IMR-90 (cell line): Measurements from ENCODE around the gene FNDC3B.

Source experiments
- CEBPB ChIP-seq: IDR thresholded peaks from 2 replicates; pipeline ENCODE4 v1.6.1; 2012; ENCODE audit warnings: low read depth, low read length, improper control_type of control experiment
- FOS ChIP-seq: fragments of 150-350 bp; IDR thresholded peaks from 2 replicates; pipeline ENCODE4 v1.6.1; 2016; ENCODE audit warnings: low read depth, low read length
- MAFK ChIP-seq: IDR thresholded peaks from 2 replicates; pipeline ENCODE4 v1.6.1; 2012; ENCODE audit warnings: low read depth, low read length, improper control_type of control experiment
- MXI1 ChIP-seq: IDR thresholded peaks from 2 replicates; pipeline ENCODE4 v1.6.1; 2012; ENCODE audit warnings: low read depth, mild to moderate bottlenecking, low read length, moderate library complexity, borderline replicate concordance
- POLR2A ChIP-seq: IDR thresholded peaks from 2 replicates; pipeline ENCODE4 v1.6.1; 2012; ENCODE audit warnings: mild to moderate bottlenecking, low read depth, low read length
- RCOR1 ChIP-seq: IDR thresholded peaks from 2 replicates; pipeline ENCODE4 v1.6.1; 2012; ENCODE audit warnings: mild to moderate bottlenecking, low read length, improper control_type of control experiment; ENCODE audit not compliant: insufficient replicate concordance
- RFX5 ChIP-seq: IDR thresholded peaks from 2 replicates; pipeline ENCODE4 v1.8.0; 2012; ENCODE audit warnings: low read depth, mild to moderate bottlenecking, low read length, moderate library complexity
- SMC3 ChIP-seq: fragments of 150-350 bp; IDR thresholded peaks from 2 replicates; pipeline ENCODE4 v1.6.1; 2016; ENCODE audit warnings: low read depth, mild to moderate bottlenecking, antibody characterized with exemption, low read length, moderate library complexity
- TF ChIP-seq, protein P1 (sequence below): conservative IDR thresholded peaks from 2 replicates; pipeline ENCODE4 v1.5.1; 2012; ENCODE audit warnings: mild to moderate bottlenecking, low read depth, low read length, improper control_type of control experiment
- TF ChIP-seq, protein P2 (sequence below): fragments of 150-350 bp; IDR thresholded peaks from 2 replicates; pipeline ENCODE4 v1.6.1; 2016; ENCODE audit warnings: low read depth, mild to moderate bottlenecking, low read length, moderate library complexity, borderline replicate concordance
- TF ChIP-seq, protein P3 (sequence below): fragments of 150-350 bp; IDR thresholded peaks from 2 replicates; pipeline ENCODE4 v1.6.1; 2017; ENCODE audit warnings: mild to moderate bottlenecking, antibody characterized with exemption, low read length, low read depth

DNA sequence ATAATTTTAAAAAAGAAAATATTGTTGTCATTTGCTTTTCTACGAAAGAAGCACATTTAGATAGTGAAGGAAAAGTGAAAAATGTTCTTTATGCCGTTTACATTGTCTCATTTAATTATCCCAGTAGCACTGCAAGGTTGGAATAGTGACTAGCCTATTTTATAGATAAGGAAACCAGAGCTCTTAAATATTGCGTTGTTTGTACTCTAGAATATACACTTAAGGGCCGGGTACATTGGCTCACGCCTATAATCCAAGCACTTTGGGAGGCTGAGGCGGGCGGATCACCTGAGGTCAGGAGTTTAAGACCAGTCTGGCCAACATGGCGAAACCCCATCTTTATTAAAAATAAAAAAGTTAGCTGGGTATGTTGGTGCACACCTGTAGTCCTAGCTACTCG is 127.5 kb downstream of the FNDC3B start:
- TF ChIP-seq MAFK (no peak), CEBPB (no peak), FOS (no peak), POLR2A (no peak), RCOR1 (no peak), SMC3 (no peak), MXI1 (no peak), RFX5 (no peak)
- TF ChIP-seq, protein P1, sequence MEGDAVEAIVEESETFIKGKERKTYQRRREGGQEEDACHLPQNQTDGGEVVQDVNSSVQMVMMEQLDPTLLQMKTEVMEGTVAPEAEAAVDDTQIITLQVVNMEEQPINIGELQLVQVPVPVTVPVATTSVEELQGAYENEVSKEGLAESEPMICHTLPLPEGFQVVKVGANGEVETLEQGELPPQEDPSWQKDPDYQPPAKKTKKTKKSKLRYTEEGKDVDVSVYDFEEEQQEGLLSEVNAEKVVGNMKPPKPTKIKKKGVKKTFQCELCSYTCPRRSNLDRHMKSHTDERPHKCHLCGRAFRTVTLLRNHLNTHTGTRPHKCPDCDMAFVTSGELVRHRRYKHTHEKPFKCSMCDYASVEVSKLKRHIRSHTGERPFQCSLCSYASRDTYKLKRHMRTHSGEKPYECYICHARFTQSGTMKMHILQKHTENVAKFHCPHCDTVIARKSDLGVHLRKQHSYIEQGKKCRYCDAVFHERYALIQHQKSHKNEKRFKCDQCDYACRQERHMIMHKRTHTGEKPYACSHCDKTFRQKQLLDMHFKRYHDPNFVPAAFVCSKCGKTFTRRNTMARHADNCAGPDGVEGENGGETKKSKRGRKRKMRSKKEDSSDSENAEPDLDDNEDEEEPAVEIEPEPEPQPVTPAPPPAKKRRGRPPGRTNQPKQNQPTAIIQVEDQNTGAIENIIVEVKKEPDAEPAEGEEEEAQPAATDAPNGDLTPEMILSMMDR, result no peak
- TF ChIP-seq, protein P2, sequence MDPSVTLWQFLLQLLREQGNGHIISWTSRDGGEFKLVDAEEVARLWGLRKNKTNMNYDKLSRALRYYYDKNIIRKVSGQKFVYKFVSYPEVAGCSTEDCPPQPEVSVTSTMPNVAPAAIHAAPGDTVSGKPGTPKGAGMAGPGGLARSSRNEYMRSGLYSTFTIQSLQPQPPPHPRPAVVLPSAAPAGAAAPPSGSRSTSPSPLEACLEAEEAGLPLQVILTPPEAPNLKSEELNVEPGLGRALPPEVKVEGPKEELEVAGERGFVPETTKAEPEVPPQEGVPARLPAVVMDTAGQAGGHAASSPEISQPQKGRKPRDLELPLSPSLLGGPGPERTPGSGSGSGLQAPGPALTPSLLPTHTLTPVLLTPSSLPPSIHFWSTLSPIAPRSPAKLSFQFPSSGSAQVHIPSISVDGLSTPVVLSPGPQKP, result no peak
- TF ChIP-seq, protein P3, sequence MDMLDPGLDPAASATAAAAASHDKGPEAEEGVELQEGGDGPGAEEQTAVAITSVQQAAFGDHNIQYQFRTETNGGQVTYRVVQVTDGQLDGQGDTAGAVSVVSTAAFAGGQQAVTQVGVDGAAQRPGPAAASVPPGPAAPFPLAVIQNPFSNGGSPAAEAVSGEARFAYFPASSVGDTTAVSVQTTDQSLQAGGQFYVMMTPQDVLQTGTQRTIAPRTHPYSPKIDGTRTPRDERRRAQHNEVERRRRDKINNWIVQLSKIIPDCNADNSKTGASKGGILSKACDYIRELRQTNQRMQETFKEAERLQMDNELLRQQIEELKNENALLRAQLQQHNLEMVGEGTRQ, result no peak
